H1 (cell line): Measurements from ENCODE around the gene RENBP. TPM values are rescaled to one million over a fixed set of nuclear protein-coding genes. Genes with fewer than 3 reads are reported as not detected.

Source experiments
- CTCF ChIA-PET: fragments of 300-600 bp; sonication (Branson Sonifier 250); formaldehyde crosslinking; loops from one replicate; lab custom pipeline; 2021; ENCODE audit not compliant: partially characterized antibody; lab: Charles Lee
- POLR2A ChIA-PET: fragments of 300-600 bp; sonication (Branson Sonifier 250); formaldehyde crosslinking; loops from one replicate; lab custom pipeline; 2021; ENCODE audit warnings: inconsistent platforms; ENCODE audit not compliant: partially characterized antibody; lab: Charles Lee
- DNase-seq, 2 experiments: peaks; one replicate each; pipeline versions ENCODE4 v3.0.0 to v3.0.0-alpha.2; 2010 to 2022; ENCODE audit warnings: low spot score in 2 of 2, low read depth in 1 of 2, mixed read lengths in 1 of 2
- FAIRE-seq: peaks from 2 replicates; lab custom pipeline; 2011; peaks lifted over from hg19 to GRCh38; lab: Jason Lieb, UNC
- H2AFZ ChIP-seq: 2 replicates; pipeline ENCODE4 v1.8.1; 2012; ENCODE audit warnings: low read length, inconsistent platforms
- H2AK5ac ChIP-seq: 2 replicates; pipeline ENCODE4 v1.6.1; 2013; ENCODE audit warnings: low read depth, low read length
- H2BK120ac ChIP-seq: replicated peaks from 2 replicates; pipeline ENCODE3; 2013; ENCODE audit warnings: low read depth, low read length, inconsistent platforms
- H2BK12ac ChIP-seq: 2 replicates; pipeline ENCODE4 v1.6.1; 2013; ENCODE audit warnings: low read depth, low read length
- H2BK15ac ChIP-seq: 2 replicates; pipeline ENCODE4 v1.6.1; 2013; ENCODE audit warnings: low read length
- H2BK20ac ChIP-seq: 2 replicates; pipeline ENCODE4 v1.6.1; 2013; ENCODE audit warnings: low read length
- H2BK5ac ChIP-seq: 2 replicates; pipeline ENCODE4 v1.6.1; 2013; ENCODE audit warnings: low read depth, low read length
- H3K14ac ChIP-seq: 2 replicates; pipeline ENCODE4 v1.6.1; 2013; ENCODE audit warnings: inconsistent platforms; ENCODE audit not compliant: insufficient read length
- H3K18ac ChIP-seq: 2 replicates; pipeline ENCODE4 v1.6.1; 2013; ENCODE audit warnings: low read length; ENCODE audit errors: extremely low read depth
- H3K23ac ChIP-seq: 2 replicates; pipeline ENCODE4 v1.6.1; 2013; ENCODE audit warnings: inconsistent platforms; ENCODE audit not compliant: insufficient read length
- H3K23me2 ChIP-seq: 2 replicates; pipeline ENCODE4 v1.6.1; 2013; ENCODE audit warnings: low read depth, low read length
- H3K27ac ChIP-seq: 2 replicates; pipeline ENCODE4 v1.6.1; 2011; ENCODE audit warnings: low read depth, low read length, inconsistent platforms
- H3K27me3 ChIP-seq, 4 experiments: replicated peaks in 1 of 4; 1 replicate in 1 of 4; 2 replicates in 3 of 4; pipeline versions ENCODE4 v1.6.1 to v1.8.1; 2011 to 2013; ENCODE audit warnings: low read length in 3 of 4, mild to moderate bottlenecking in 3 of 4, inconsistent platforms in 2 of 4, mixed read lengths in 2 of 4, moderate library complexity in 1 of 4; ENCODE audit not compliant: control insufficient read depth in 3 of 4, insufficient read depth in 3 of 4; ENCODE audit errors: extremely low read depth in 1 of 4
- H3K36me3 ChIP-seq, 4 experiments: 2 replicates each; pipeline versions ENCODE4 v1.6.1 to v1.8.1; 2011 to 2013; ENCODE audit warnings: mild to moderate bottlenecking in 4 of 4, low read length in 3 of 4, moderate library complexity in 2 of 4, control low read depth in 1 of 4, inconsistent platforms in 1 of 4; ENCODE audit not compliant: insufficient read depth in 4 of 4, control insufficient read depth in 2 of 4
- H3K4ac ChIP-seq: replicated peaks from 2 replicates; pipeline ENCODE3; 2013; ENCODE audit warnings: low read length, low read depth, mixed read lengths, inconsistent platforms; ENCODE audit not compliant: insufficient read length
- H3K4me1 ChIP-seq, 4 experiments: replicated peaks in 1 of 4; 1 replicate in 1 of 4; 2 replicates in 3 of 4; pipeline versions ENCODE4 v1.6.1 to v1.8.1; 2011 to 2013; ENCODE audit warnings: low read length in 3 of 4, inconsistent platforms in 2 of 4, mixed read lengths in 1 of 4; ENCODE audit not compliant: insufficient read depth in 4 of 4, control insufficient read depth in 3 of 4
- H3K4me2 ChIP-seq, 2 experiments: 2 replicates each; pipeline versions ENCODE4 v1.6.1 to v1.8.1; 2011 to 2013; ENCODE audit warnings: low read depth in 2 of 2, low read length in 2 of 2, control low read depth in 1 of 2, inconsistent platforms in 1 of 2, mild to moderate bottlenecking in 1 of 2; ENCODE audit not compliant: insufficient read depth in 1 of 2
- H3K4me3 ChIP-seq, 4 experiments: fragments of 200-600, 300-600 bp in 1 of 4; sonication (generic), shearing (Covaris generic), sonication (Bioruptor Twin) in 1 of 4; 2 replicates each; pipeline versions ENCODE4 v1.5.1 to v1.8.1; 2011 to 2016; ENCODE audit warnings: low read length in 4 of 4, low read depth in 3 of 4, control low read depth in 2 of 4, inconsistent platforms in 2 of 4, mild to moderate bottlenecking in 2 of 4, mixed read lengths in 1 of 4, moderate library complexity in 1 of 4; ENCODE audit not compliant: insufficient read depth in 2 of 4; ENCODE audit errors: extremely low read depth in 1 of 4
- H3K56ac ChIP-seq: replicated peaks from 2 replicates; pipeline ENCODE3; 2013; ENCODE audit warnings: low read depth, mild to moderate bottlenecking, mixed read lengths, low read length, inconsistent platforms; ENCODE audit not compliant: insufficient read length
- H3K79me1 ChIP-seq: 2 replicates; pipeline ENCODE4 v1.6.1; 2013; ENCODE audit warnings: low read depth, low read length, control low read depth
- H3K79me2 ChIP-seq, 2 experiments: 2 replicates each; pipeline versions ENCODE4 v1.6.1 to v1.8.1; 2012 to 2013; ENCODE audit warnings: low read length in 2 of 2, mild to moderate bottlenecking in 2 of 2, inconsistent platforms in 1 of 2; ENCODE audit not compliant: insufficient read depth in 2 of 2, control insufficient read depth in 1 of 2
- H3K9ac ChIP-seq, 4 experiments: replicated peaks in 1 of 4; 1 replicate in 1 of 4; 2 replicates in 3 of 4; pipeline versions ENCODE4 v1.6.1 to v1.8.1; 2011 to 2013; ENCODE audit warnings: low read depth in 3 of 4, low read length in 3 of 4, control low read depth in 2 of 4, mild to moderate bottlenecking in 2 of 4, moderate library complexity in 2 of 4, inconsistent platforms in 1 of 4; ENCODE audit errors: extremely low read depth in 1 of 4
- H3K9me3 ChIP-seq, 2 experiments: 2 replicates each; pipeline versions ENCODE4 v1.6.1 to v1.8.1; 2012 to 2013; ENCODE audit warnings: mild to moderate bottlenecking in 2 of 2, moderate library complexity in 2 of 2, control low read depth in 1 of 2, inconsistent platforms in 1 of 2, low read depth in 1 of 2, low read length in 1 of 2, mixed read lengths in 1 of 2; ENCODE audit not compliant: insufficient read depth in 2 of 2
- H4K20me1 ChIP-seq, 2 experiments: replicated peaks in 1 of 2; 2 replicates each; pipeline versions ENCODE3 to v1.8.1; 2011 to 2013; ENCODE audit warnings: inconsistent platforms in 2 of 2, low read length in 2 of 2, mild to moderate bottlenecking in 1 of 2; ENCODE audit not compliant: insufficient read depth in 2 of 2, control insufficient read depth in 1 of 2
- H4K5ac ChIP-seq: 2 replicates; pipeline ENCODE4 v1.6.1; 2013; ENCODE audit warnings: low read length, low read depth, mixed read lengths, inconsistent platforms; ENCODE audit not compliant: insufficient read length
- H4K8ac ChIP-seq: 2 replicates; pipeline ENCODE4 v1.8.0; 2013; ENCODE audit warnings: mild to moderate bottlenecking, moderate library complexity, low read length, inconsistent platforms; ENCODE audit not compliant: insufficient read depth; ENCODE audit errors: extremely low read depth
- H4K91ac ChIP-seq: replicated peaks from 2 replicates; pipeline ENCODE3; 2013; ENCODE audit warnings: low read length, mixed read lengths, inconsistent platforms; ENCODE audit not compliant: insufficient read length
- POLR2AphosphoS5 ChIP-seq: IDR thresholded peaks from 2 replicates; pipeline ENCODE4 v1.6.1; 2011; ENCODE audit warnings: low read depth, low read length
- SIN3A ChIP-seq, 2 experiments: IDR thresholded peaks in 1 of 2; conservative IDR thresholded peaks in 1 of 2; 2 replicates each; pipeline ENCODE4 v1.6.1; 2011 to 2012; ENCODE audit warnings: low read length in 2 of 2, improper control_type of control experiment in 1 of 2, low read depth in 1 of 2, mild to moderate bottlenecking in 1 of 2
- WGBS, 2 experiments: shearing (Covaris generic) in 1 of 2; methylation state at CpG; one replicate each; pipeline versions ENCODE4 v1.1.6 to v1.1.7; 2013 to 2015; ENCODE audit warnings: low lambda C conversion rate in 2 of 2, mixed read lengths in 2 of 2, inconsistent platforms in 1 of 2, low coverage in 1 of 2, missing lambda C conversion rate in 1 of 2; ENCODE audit not compliant: insufficient replicate concordance in 2 of 2, insufficient coverage in 1 of 2, insufficient read length in 1 of 2; ENCODE audit errors: extremely low coverage in 1 of 2, missing lambda C conversion rate in 1 of 2; 5-methylcytosine and 5-hydroxymethylcytosine counted together
- polyA plus RNA-seq, 7 experiments: library from polyadenylated mRNA; depleted of rRNA in 3 of 7; stranded (reverse) in 5 of 7; unstranded in 2 of 7; fragments of >200 nt in 5 of 7; fragments of 200-250 nt in 2 of 7; gene quantifications; 1 replicate in 5 of 7; 2 replicates in 1 of 7; 4 replicates in 1 of 7; pipeline versions ENCODE4 v1.2.1 to v1.2.3, GENCODE V29; 2011 to 2013; ENCODE audit warnings: missing spikeins in 2 of 7, mixed read lengths in 2 of 7
- total RNA-seq: library from RNA; stranded (reverse); fragmentation: NEBNext Ultra II Directional; extraction: Animal tissue kit (Norgen Biotek cat#: 25700); gene quantifications from 2 replicates; pipeline ENCODE4 v1.2.1, GENCODE V29; 2021

RENBP gene
- total and polyA plus RNA-seq, 2 of the 8 experiments (the other 6 are each of a cell fraction or from before 2014, with no cell fraction given) = 12.4 to 21.8 TPM

- Histone ChIP-seq H2AK5ac (no peak overlapping the region), H2AFZ (no peak overlapping the region), H3K56ac (no peak overlapping the region), H3K23me2 (no peaks in the 10 kb centered on the region), H3K9ac (no peak overlapping the region), H3K27me3 (no peaks in the 10 kb centered on the region), H3K79me2 (no peaks in the 10 kb centered on the region)
- POLR2A ChIA-PET = interaction anchor here (5.0 kb wide), 1 partner anchor 12 kb away, joined by 26 read pairs; no protein-coding TSS in a partner anchor
- TF ChIP-seq POLR2AphosphoS5 = peak; percentile 54; the same call in 1 of the 2 replicates
- TF ChIP-seq SIN3A (conservative IDR thresholded peaks at IDR 0.05 in 1 of 2, IDR thresholded peaks at IDR 0.05 in 1 of 2; ENCODE audit: low read depth in 1 of 2, low read length in 2 of 2) = no peak
- TF ChIP-seq, all 59 proteins: peak for 1
- H3K27ac ChIP-seq = no peak overlapping the region
- peaks cover 22 to 95% (median 61%) of the 10 kb centered on the region in 4 experiments; a peak in 7 of 8 replicates for H3K36me3 ChIP-seq
- no peak for DNase-seq
- H2BK20ac ChIP-seq = no peak overlapping the region
- H3K4me2 ChIP-seq = no peak overlapping the region
- H3K14ac ChIP-seq = no peak overlapping the region
- no peaks in the 10 kb centered on the region for H3K79me1 ChIP-seq
- no peak overlapping the region for H2BK12ac ChIP-seq
- no peak for FAIRE-seq
- H3K18ac ChIP-seq = no peak overlapping the region
- no peak overlapping the region for H4K5ac ChIP-seq
- WGBS, 2 experiments = 91% methylated on average over 18 of the region's 35 CpGs; no CpG with 5 or more reads in 1 of the 2 experiments
- H4K8ac ChIP-seq = no peak overlapping the region
- no peak overlapping the region for H2BK120ac ChIP-seq
- H4K20me1 ChIP-seq = peaks cover 2 to 6% of the 10 kb centered on the region in 2 experiments
- H2BK5ac ChIP-seq = no peak overlapping the region; the same call in 1 of the 2 replicates
- CTCF ChIA-PET = interaction anchor here (0.6 kb wide), 1 partner anchor 938 kb away, joined by 3 read pairs; no protein-coding TSS in a partner anchor
- no peak overlapping the region for H3K4ac ChIP-seq
- no peaks in the 10 kb centered on the region for H3K9me3 ChIP-seq
- no peak overlapping the region for H2BK15ac ChIP-seq
- no peaks in the 10 kb centered on the region for H3K4me1 ChIP-seq
- no peak overlapping the region for H4K91ac ChIP-seq
- no peak overlapping the region for H3K4me3 ChIP-seq
- H3K23ac ChIP-seq = no peak overlapping the region
Observed at GRCh38 chrX:153956044-153956907, 11.8 kb upstream of the RENBP start.
